K562 (cell line): Measurements from ENCODE around the gene GATC. TPM values are rescaled to one million over a fixed set of nuclear protein-coding genes. Genes with fewer than 3 reads are reported as not detected.

Source experiments
- ATAC-seq: fragments of 200-7000 bp; cut with Tn5 transposase; 3 replicates; pipeline ENCODE4 v1.9.1; 2020; ENCODE audit warnings: moderate library complexity
- BruUV-seq: library from RNA; stranded (reverse); fragments of 400-500 nt; replicated peaks from 2 replicates; lab custom pipeline; 2021; lab: Mats Ljungman, UMichigan
- CTCF ChIA-PET: fragments of 300-600 bp; formaldehyde crosslinking; extraction: SDS; loops from one replicate; lab custom pipeline; 2021; ENCODE audit warnings: low intra/inter-chr PET ratio; lab: Yijun Ruan, JAX
- POLR2A ChIA-PET: fragments of 300-600, 350-650 bp; sonication (Branson Sonifier 250); formaldehyde crosslinking; extraction: SDS; loops from one replicate; lab custom pipeline; 2021; ENCODE audit warnings: antibody characterized with exemption, inconsistent platforms; lab: Yijun Ruan, JAX
- DNase-seq, 4 experiments: peaks; one replicate each; pipeline versions ENCODE4 v3.0.0 to v3.0.0-alpha.2; 2011 to 2018; ENCODE audit warnings: low spot score in 3 of 4, mixed read lengths in 3 of 4; ENCODE audit errors: extremely low read depth in 1 of 4
- FAIRE-seq: peaks from 2 replicates; lab custom pipeline; 2011; peaks lifted over from hg19 to GRCh38; lab: Jason Lieb, UNC
- H2AFZ ChIP-seq: 2 replicates; pipeline ENCODE4 v1.6.0; 2011; ENCODE audit warnings: low read depth, low read length, control low read depth, inconsistent platforms
- H3K27ac ChIP-seq: fragments of 200-600 bp; 3 replicates; pipeline ENCODE4 v1.8.0; 2011; ENCODE audit warnings: low read depth, mild to moderate bottlenecking, control low read depth, inconsistent platforms, low read length, moderate library complexity, mixed read lengths; ENCODE audit errors: extremely low read depth
- H3K27me3 ChIP-seq, 2 experiments: fragments of 300-600 bp in 1 of 2; 2 replicates in 1 of 2; 3 replicates in 1 of 2; pipeline versions ENCODE4 v1.6.0 to v1.8.0; 2011; ENCODE audit warnings: inconsistent platforms in 2 of 2, low read length in 2 of 2, mild to moderate bottlenecking in 1 of 2, mixed read lengths in 1 of 2, moderate library complexity in 1 of 2; ENCODE audit not compliant: control insufficient read depth in 2 of 2, insufficient read depth in 2 of 2
- H3K36me3 ChIP-seq: fragments of 300-600 bp; 3 replicates; pipeline ENCODE4 v1.8.0; 2011; ENCODE audit warnings: mild to moderate bottlenecking, low read length, inconsistent platforms; ENCODE audit not compliant: control insufficient read depth, insufficient read depth
- H3K4me1 ChIP-seq, 2 experiments: fragments of 200-600 bp in 1 of 2; replicated peaks in 1 of 2; 2 replicates in 1 of 2; 3 replicates in 1 of 2; pipeline versions ENCODE4 v1.5.1 to v1.8.0; 2011; ENCODE audit warnings: inconsistent platforms in 2 of 2, low read length in 2 of 2, mild to moderate bottlenecking in 1 of 2, mixed read lengths in 1 of 2, moderate library complexity in 1 of 2; ENCODE audit not compliant: control insufficient read depth in 2 of 2, insufficient read depth in 2 of 2
- H3K4me2 ChIP-seq: 2 replicates; pipeline ENCODE4 v1.6.1; 2011; ENCODE audit warnings: low read length, control low read depth, inconsistent platforms, mixed read lengths; ENCODE audit not compliant: insufficient read depth
- H3K4me3 ChIP-seq: fragments of 200-600 bp; sonication (generic), shearing (Covaris generic); 2 replicates; pipeline ENCODE4 v1.5.1; 2016; ENCODE audit warnings: control low read depth, inconsistent platforms
- H3K79me2 ChIP-seq: fragments of 200-600 bp; 3 replicates; pipeline ENCODE4 v1.8.0; 2011; ENCODE audit warnings: low read length, inconsistent platforms; ENCODE audit not compliant: control insufficient read depth, insufficient read depth
- H3K9ac ChIP-seq, 2 experiments: 2 replicates each; pipeline versions ENCODE4 v1.6.0 to v1.6.1; 2011; ENCODE audit warnings: low read depth in 2 of 2, low read length in 2 of 2, control low read depth in 1 of 2, inconsistent platforms in 1 of 2, mild to moderate bottlenecking in 1 of 2, mixed read lengths in 1 of 2; ENCODE audit not compliant: insufficient read depth in 1 of 2
- H3K9me1 ChIP-seq: one replicate; pipeline ENCODE4 v1.6.0; 2011; ENCODE audit warnings: inconsistent platforms, mild to moderate bottlenecking, low read length, moderate library complexity; ENCODE audit not compliant: control insufficient read depth, insufficient read depth
- H3K9me3 ChIP-seq: replicated peaks from 2 replicates; pipeline ENCODE4 v1.5.1; 2011; ENCODE audit warnings: low read depth, low read length, inconsistent platforms; ENCODE audit not compliant: control insufficient read depth, insufficient read depth
- H4K20me1 ChIP-seq: replicated peaks from 2 replicates; pipeline ENCODE4 v1.6.1; 2011; ENCODE audit warnings: low read length, inconsistent platforms, mixed read lengths; ENCODE audit not compliant: control insufficient read depth, insufficient read depth
- BRD9 ChIP-seq: fragments of 450-650 bp; IDR thresholded peaks from 2 replicates; pipeline ENCODE4 v1.6.1; 2018; ENCODE audit warnings: low read depth; ENCODE audit not compliant: partially characterized antibody
- EP400 ChIP-seq: fragments of 450-650 bp; IDR thresholded peaks from 2 replicates; pipeline ENCODE4 v1.6.1; 2017; ENCODE audit warnings: antibody characterized with exemption, mild to moderate bottlenecking, moderate library complexity
- FOXA1 ChIP-seq: fragments of 450-650 bp; IDR thresholded peaks from 2 replicates; pipeline ENCODE4 v1.6.1; 2016; ENCODE audit warnings: mild to moderate bottlenecking, borderline replicate concordance
- MLLT1 ChIP-seq, 2 experiments: fragments of 450-650 bp; IDR thresholded peaks; 2 replicates each; pipeline ENCODE4 v1.6.1; 2016
- MTA3 ChIP-seq: fragments of 450-650 bp; formaldehyde crosslinking; IDR thresholded peaks from 2 replicates; pipeline ENCODE4 v1.6.1; 2017; ENCODE audit warnings: mild to moderate bottlenecking, borderline replicate concordance
- NKRF ChIP-seq: fragments of 450-650 bp; IDR thresholded peaks from 2 replicates; pipeline ENCODE4 v1.6.1; 2016; ENCODE audit warnings: borderline replicate concordance
- NUFIP1 ChIP-seq: fragments of 450-650 bp; IDR thresholded peaks from 2 replicates; pipeline ENCODE4 v1.6.1; 2018; ENCODE audit not compliant: partially characterized antibody
- POU5F1 ChIP-seq: fragments of 150-350 bp; IDR thresholded peaks from 2 replicates; pipeline ENCODE4 v1.6.1; 2014; ENCODE audit warnings: borderline replicate concordance, low read length, low read depth, mild to moderate bottlenecking; ENCODE audit not compliant: partially characterized antibody
- SIX5 ChIP-seq, 2 experiments: IDR thresholded peaks; 2 replicates each; pipeline ENCODE4 v1.6.1; 2011; ENCODE audit warnings: low read length in 2 of 2, borderline replicate concordance in 1 of 2, low read depth in 1 of 2, mild to moderate bottlenecking in 1 of 2, moderate library complexity in 1 of 2; ENCODE audit not compliant: insufficient read depth in 1 of 2
- SPI1 ChIP-seq: IDR thresholded peaks from 2 replicates; pipeline ENCODE4 v1.6.1; 2011; ENCODE audit warnings: low read depth, low read length, control low read depth, borderline replicate concordance
- TAF1 ChIP-seq: IDR thresholded peaks from 2 replicates; pipeline ENCODE4 v1.6.1; 2011; ENCODE audit warnings: mild to moderate bottlenecking, low read length, moderate library complexity; ENCODE audit not compliant: insufficient read depth, control insufficient read depth, severe bottlenecking; ENCODE audit errors: extremely low read depth
- ZFP36 ChIP-seq: fragments of 150-350 bp; IDR thresholded peaks from 2 replicates; pipeline ENCODE4 v1.6.1; 2018; ENCODE audit warnings: low read length, low read depth; ENCODE audit not compliant: partially characterized antibody
- WGBS: fragments of 100-300 bp; shearing (Covaris generic); methylation state at CpG from one replicate; pipeline ENCODE4 v1.1.6; 2016; ENCODE audit warnings: low coverage, mixed read lengths; ENCODE audit not compliant: insufficient coverage; ENCODE audit errors: missing lambda C conversion rate; 5-methylcytosine and 5-hydroxymethylcytosine counted together
- in situ Hi-C: fragments of 300-500 bp; cut with MboI; formaldehyde crosslinking; loops from 4 replicates; pipeline ENCODE4 v1.15.0; 2018; ENCODE audit warnings: inconsistent platforms, mixed read lengths
- intact Hi-C: fragments of 100-400 bp; cut with micrococcal nuclease; formaldehyde crosslinking; loops from 2 replicates; pipeline ENCODE4 v1.14.2; 2022
- polyA plus RNA-seq, 8 experiments: library from polyadenylated mRNA; depleted of rRNA in 4 of 8; stranded (reverse) in 5 of 8; unstranded in 3 of 8; fragments of >200 nt; fragmentation: Nextera tagmentation in 2 of 8; fragmentation: Illumina TruSeq in 1 of 8; extraction: Ambion mirVana in 2 of 8; extraction: Trizol in 1 of 8; gene quantifications; 2 replicates each; pipeline versions ENCODE4 v1.2.1 to v1.2.3, GENCODE V29; 2011 to 2014; ENCODE audit warnings: inconsistent platforms in 1 of 8, missing spikeins in 1 of 8
- total RNA-seq, 7 experiments: library from RNA; depleted of rRNA in 6 of 7; stranded (reverse); fragments of >200 nt in 6 of 7; fragmentation: Illumina TruSeq in 2 of 7; extraction: Trizol in 2 of 7; gene quantifications; 2 replicates each; pipeline versions ENCODE4 v1.2.1 to v1.2.3, GENCODE V29; 2011 to 2021; ENCODE audit warnings: low replicate concordance in 1 of 7
- TF ChIP-seq, protein P1 (sequence below), 2 experiments: fragments of 450-650 bp in 1 of 2; IDR thresholded peaks; 2 replicates each; pipeline ENCODE4 v1.6.1; 2011 to 2017; ENCODE audit warnings: low read depth in 2 of 2, antibody characterized with exemption in 1 of 2, borderline replicate concordance in 1 of 2, low read length in 1 of 2, mild to moderate bottlenecking in 1 of 2, mixed read lengths in 1 of 2; ENCODE audit not compliant: control insufficient read depth in 1 of 2

Gene GATC
- total and polyA plus RNA-seq, 9 of the 15 experiments (the other 6 are each of a cell fraction or from before 2014, with no cell fraction given) = 5.8 to 52.6 (median 28.2) TPM

DNA sequence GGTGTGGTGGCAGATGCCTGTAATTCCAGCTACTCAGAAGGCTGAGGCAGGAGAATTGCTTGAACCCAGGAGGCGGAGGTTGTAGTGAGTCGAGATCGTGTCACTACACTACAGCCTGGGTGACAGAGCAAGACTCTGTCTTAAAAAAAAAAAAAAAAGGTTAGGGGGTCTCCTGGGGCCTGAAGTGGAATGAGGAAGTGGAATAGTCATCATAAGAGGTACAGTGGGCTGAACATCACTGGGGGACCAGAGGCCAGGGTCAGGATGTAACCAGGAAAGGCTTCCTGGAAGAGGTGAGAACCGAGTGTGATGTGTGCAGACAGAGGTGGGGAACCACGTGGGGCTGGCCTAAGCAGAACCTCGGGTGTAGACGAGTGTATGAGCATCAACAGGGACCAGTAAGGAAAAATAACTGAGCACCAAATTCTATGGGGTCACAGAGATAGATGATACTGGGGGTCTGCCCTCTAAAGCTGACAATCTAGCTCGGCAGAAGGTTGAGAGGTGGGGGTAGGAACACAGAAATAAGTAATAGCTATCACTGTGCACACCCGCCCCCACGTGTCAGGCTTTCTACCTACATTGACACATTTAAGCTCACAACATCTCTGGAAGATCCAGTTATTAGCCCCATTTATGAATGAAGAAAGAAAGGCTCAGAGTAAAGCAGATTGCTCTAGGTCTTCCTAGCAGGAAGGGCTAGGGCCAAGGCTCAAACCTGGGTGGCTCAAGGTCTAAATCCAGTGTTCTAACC lies 13.3 kb upstream of the GATC start:
- BruUV-seq = no TSS peak
- TF ChIP-seq NKRF (no peak), ZFP36 (peak; percentile 77), MTA3 (no peak), SPI1 (peak; percentile 69; the same call in 1 of the 2 replicates), POU5F1 (no peak), BRD9 (no peak), TAF1 (no peak), EP400 (no peak), FOXA1 (no peak), MLLT1 (IDR thresholded peaks at IDR 0.05) (no peak), NUFIP1 (no peak), SIX5 (IDR thresholded peaks at IDR 0.05; ENCODE audit: borderline replicate concordance in 1 of 2, insufficient read depth in 1 of 2, low read depth in 1 of 2, low read length in 2 of 2) (no peak)
- TF ChIP-seq, protein P1, sequence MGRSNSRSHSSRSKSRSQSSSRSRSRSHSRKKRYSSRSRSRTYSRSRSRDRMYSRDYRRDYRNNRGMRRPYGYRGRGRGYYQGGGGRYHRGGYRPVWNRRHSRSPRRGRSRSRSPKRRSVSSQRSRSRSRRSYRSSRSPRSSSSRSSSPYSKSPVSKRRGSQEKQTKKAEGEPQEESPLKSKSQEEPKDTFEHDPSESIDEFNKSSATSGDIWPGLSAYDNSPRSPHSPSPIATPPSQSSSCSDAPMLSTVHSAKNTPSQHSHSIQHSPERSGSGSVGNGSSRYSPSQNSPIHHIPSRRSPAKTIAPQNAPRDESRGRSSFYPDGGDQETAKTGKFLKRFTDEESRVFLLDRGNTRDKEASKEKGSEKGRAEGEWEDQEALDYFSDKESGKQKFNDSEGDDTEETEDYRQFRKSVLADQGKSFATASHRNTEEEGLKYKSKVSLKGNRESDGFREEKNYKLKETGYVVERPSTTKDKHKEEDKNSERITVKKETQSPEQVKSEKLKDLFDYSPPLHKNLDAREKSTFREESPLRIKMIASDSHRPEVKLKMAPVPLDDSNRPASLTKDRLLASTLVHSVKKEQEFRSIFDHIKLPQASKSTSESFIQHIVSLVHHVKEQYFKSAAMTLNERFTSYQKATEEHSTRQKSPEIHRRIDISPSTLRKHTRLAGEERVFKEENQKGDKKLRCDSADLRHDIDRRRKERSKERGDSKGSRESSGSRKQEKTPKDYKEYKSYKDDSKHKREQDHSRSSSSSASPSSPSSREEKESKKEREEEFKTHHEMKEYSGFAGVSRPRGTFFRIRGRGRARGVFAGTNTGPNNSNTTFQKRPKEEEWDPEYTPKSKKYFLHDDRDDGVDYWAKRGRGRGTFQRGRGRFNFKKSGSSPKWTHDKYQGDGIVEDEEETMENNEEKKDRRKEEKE (IDR thresholded peaks at IDR 0.05; ENCODE audit: borderline replicate concordance in 1 of 2, control insufficient read depth in 1 of 2, low read depth in 2 of 2, low read length in 1 of 2) = no peak

More for the DNA sequence above, 13.3 kb upstream of the GATC start:
- Histone ChIP-seq H3K9me1 (no peaks in the 10 kb centered on the region), H3K79me2 (peaks cover 7% of the 10 kb centered on the region; the same call in 2 of the 3 replicates), H3K27ac (no peak overlapping the region), H4K20me1 (no peaks in the 10 kb centered on the region), H3K4me2 (no peak overlapping the region), H3K27me3 (peaks cover under 1 to 3% of the 10 kb centered on the region in 2 experiments; a peak in 1 of 5 replicates), H2AFZ (no peak overlapping the region), H3K9ac (peak overlapping the region in 1 of 2 experiments; percentile 7; a peak in 1 of 4 replicates), H3K36me3 (no peaks in the 10 kb centered on the region), H3K4me1 (peaks cover 0 to 5% of the 10 kb centered on the region in 2 experiments; a peak in 3 of 5 replicates), H3K4me3 (no peak overlapping the region), H3K9me3 (no peaks in the 10 kb centered on the region; the same call in 1 of the 2 replicates)
- intact Hi-C loops (loop anchor here (10.0 kb wide), 1 partner anchor 212 kb away; the partner anchor contains the start of gene CABP1), in situ Hi-C loops (loop anchor here (5.0 to 10.0 kb wide), 2 partner anchors 81 to 108 kb away; partner anchors contain the start of gene PLA2G1B)
- POLR2A ChIA-PET = interaction anchor here (1.3 kb wide), 1 partner anchor 13 kb away, joined by 4 read pairs; the partner anchor contains the start of genes GATC and TRIAP1
- CTCF ChIA-PET = no interaction called here
- ATAC-seq (no peak), DNase-seq (peak in 1 of 4 experiments; percentile 9), FAIRE-seq (no peak)
- 8% methylated on average over 9 of the region's 10 CpGs for WGBS
